Measurements from ENCODE around the gene MESD.

GRCh38 chr15:80931191-80931590 is 58.4 kb downstream of the MESD start:
- no peak for TF ChIP-seq CTCF (IDR thresholded peaks at IDR 0.05)
- no peak for TF ChIP-seq POLR2A (IDR thresholded peaks at IDR 0.05)

All from heart left ventricle (tissue), 13 donors.